IgD-negative memory B cell (primary cell): ENCODE results near the gene ITFG2. TPM values are rescaled to one million over a fixed set of nuclear protein-coding genes. Genes with fewer than 3 reads are reported as not detected.
"Not testable (repeated sequence)": the region's sequence is repeated elsewhere in the genome, so short reads cannot be mapped to it uniquely, and the experiment has no call there.

Source experiments
- H3K27ac Mint-ChIP-seq, 3 donors: one replicate each; pipeline ENCODE4 v1.8.0; 2020 to 2022; ENCODE audit warnings: mild to moderate bottlenecking in 3 of 3, mixed read lengths in 3 of 3, moderate library complexity in 1 of 3
- H3K27me3 Mint-ChIP-seq: one replicate; pipeline ENCODE4 v1.8.0; 2021; ENCODE audit warnings: mixed read lengths
- H3K36me3 Mint-ChIP-seq: one replicate; pipeline ENCODE4 v1.8.0; 2020; ENCODE audit warnings: mild to moderate bottlenecking, mixed read lengths
- H3K4me1 Mint-ChIP-seq, 3 donors: one replicate each; pipeline ENCODE4 v1.8.0; 2020 to 2022; ENCODE audit warnings: mixed read lengths in 3 of 3, mild to moderate bottlenecking in 1 of 3
- H3K4me3 Mint-ChIP-seq, 4 donors: one replicate each; pipeline ENCODE4 v1.8.0; 2020 to 2022; ENCODE audit warnings: mild to moderate bottlenecking in 4 of 4, mixed read lengths in 4 of 4, moderate library complexity in 3 of 4
- H3K9me3 Mint-ChIP-seq, 3 donors: one replicate each; pipeline ENCODE4 v1.8.0; 2020 to 2021; ENCODE audit warnings: mixed read lengths in 3 of 3, mild to moderate bottlenecking in 1 of 3
- polyA plus RNA-seq: library from polyadenylated mRNA; unstranded; fragments of 300-500 nt; fragmentation: Illumina TruSeq; gene quantifications from one replicate; pipeline ENCODE4 v1.2.3, GENCODE V29; 2021

ITFG2 gene
- polyA plus RNA-seq, 1 donor from 2014 or later, result 57.9 TPM

DNA sequence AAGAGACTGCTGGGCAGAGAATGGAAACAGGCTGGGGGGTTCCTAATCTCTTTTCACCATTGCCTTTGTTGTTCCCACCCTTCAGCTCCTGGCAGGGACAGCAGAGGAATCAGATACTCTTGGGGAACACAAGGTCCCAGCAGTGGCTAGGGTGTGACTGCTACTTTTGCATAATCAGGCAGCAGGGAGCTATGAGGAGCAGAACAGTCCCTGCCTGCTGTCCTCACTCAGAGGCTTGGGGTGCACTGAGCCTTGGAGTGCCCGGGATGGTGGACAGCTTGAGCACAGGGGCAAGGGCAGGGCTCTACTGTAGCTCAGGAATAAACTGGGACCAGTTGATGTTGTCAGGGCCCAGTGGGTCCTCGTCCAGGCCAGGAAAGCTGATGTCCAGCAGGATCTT is 45.9 kb downstream of the ITFG2 start:
- no peak overlapping the region for H3K27ac Mint-ChIP-seq
- no peaks in the 10 kb centered on the region for H3K27me3 Mint-ChIP-seq
- H3K36me3 Mint-ChIP-seq, result peaks cover 4% of the 10 kb centered on the region
- H3K9me3 Mint-ChIP-seq, result no peaks in the 10 kb centered on the region
- H3K4me1 Mint-ChIP-seq, result peaks cover 0 to 3% (median 0%) of the 10 kb centered on the region in 3 donors
- no peak overlapping the region for H3K4me3 Mint-ChIP-seq

DNA sequence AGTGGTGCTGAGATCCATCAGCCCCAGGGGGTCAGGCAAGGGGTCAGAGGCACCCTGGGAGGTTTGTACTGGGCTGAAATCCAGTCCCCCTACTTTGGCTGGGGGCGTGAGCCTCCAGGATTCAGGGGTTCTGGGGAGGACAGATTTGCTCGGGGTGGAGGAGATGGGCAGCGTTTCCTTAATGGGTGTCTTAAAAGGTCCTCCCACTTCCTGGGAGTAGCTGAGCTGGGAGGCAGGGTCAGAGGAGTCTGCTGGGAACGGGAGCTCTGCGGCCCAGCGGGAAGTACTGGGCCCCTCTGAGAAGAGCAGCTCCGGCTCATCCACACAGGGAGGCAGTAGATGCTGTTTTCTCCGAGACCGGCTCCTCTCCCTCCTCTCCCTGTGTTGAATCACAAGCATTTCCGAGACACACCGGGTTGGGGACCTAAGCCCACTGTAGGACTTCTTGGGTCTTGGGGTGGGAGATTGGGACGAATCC is 46.5 kb downstream of the ITFG2 start:
- Mint-ChIP-seq H3K4me3 (no peak overlapping the region), H3K27ac (no peak overlapping the region), H3K36me3 (peaks cover 4% of the 10 kb centered on the region), H3K27me3 (no peaks in the 10 kb centered on the region), H3K9me3 (no peaks in the 10 kb centered on the region), H3K4me1 (no peaks in the 10 kb centered on the region)

DNA sequence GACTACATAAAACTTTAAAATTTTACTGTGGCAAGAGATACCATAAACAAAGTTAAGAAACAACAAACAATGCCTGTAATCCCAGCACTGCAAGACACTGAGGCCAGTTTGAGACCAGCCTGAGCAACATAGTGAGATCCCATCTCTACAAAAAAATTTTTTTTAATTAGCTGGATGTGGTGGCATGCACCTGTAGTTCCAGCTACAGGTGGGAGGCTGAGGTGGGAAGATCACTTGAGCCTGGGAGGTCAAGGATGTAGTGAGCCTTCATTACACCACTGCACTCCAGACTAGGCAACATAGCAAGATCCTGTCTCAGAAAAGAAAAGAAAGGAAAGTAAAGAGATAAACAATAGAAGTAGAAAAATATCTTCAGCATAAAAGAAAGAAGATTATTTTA is 47.7 kb downstream of the ITFG2 start:
- Mint-ChIP-seq H3K9me3 (no peaks in the 10 kb centered on the region), H3K4me1 (no peaks in the 10 kb centered on the region), H3K27ac (no peak overlapping the region), H3K36me3 (peaks cover 4% of the 10 kb centered on the region), H3K27me3 (no peaks in the 10 kb centered on the region), H3K4me3 (no peak overlapping the region)

DNA sequence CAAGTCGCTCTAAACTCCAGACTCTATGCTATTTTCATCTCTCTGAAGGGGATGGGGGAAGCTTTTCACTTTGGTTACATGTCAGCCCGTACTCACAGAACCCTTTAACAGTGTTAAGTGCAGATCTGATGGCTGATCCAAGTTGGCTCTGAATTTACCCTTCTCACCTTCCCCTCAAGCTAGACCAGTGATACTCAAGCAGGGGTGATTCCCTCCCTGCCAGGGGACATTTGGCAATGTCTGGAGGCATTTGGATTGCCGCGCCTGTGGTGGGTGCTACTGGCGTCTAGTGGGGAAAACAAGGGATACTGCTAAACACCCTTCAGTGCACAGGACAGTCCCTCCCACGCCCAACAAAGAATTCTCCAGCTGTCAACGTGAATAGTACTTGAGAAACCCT is 50.4 kb downstream of the ITFG2 start:
- no peaks in the 10 kb centered on the region for H3K4me1 Mint-ChIP-seq
- no peak overlapping the region for H3K27ac Mint-ChIP-seq
- H3K36me3 Mint-ChIP-seq, result no peaks in the 10 kb centered on the region
- no peak overlapping the region for H3K4me3 Mint-ChIP-seq
- no peaks in the 10 kb centered on the region for H3K27me3 Mint-ChIP-seq
- peaks cover 0 to 1% (median 0%) of the 10 kb centered on the region in 3 donors for H3K9me3 Mint-ChIP-seq

DNA sequence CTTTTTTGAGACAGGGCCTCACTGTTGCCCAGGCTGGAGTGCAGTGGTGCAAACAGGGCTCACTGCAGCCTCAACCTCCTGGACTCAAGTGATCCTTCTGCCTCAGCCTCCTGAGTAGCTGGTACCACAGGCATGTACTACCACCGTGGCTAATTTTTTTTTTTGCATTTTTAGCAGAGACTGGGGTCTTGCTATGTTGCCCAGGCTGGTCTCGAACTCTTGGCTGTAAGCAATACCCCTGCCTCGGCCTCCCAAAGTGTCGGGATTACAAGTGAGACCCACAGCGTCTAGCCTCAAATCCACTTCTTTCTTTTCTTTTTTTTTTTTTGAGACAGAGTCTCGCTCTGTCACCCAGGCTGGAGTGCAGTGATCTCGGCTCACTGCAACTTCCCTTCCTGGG is 50.9 kb downstream of the ITFG2 start:
- H3K9me3 Mint-ChIP-seq, H3K27me3 Mint-ChIP-seq, H3K4me1 Mint-ChIP-seq, H3K4me3 Mint-ChIP-seq, H3K36me3 Mint-ChIP-seq, H3K27ac Mint-ChIP-seq: not testable (repeated sequence)

DNA sequence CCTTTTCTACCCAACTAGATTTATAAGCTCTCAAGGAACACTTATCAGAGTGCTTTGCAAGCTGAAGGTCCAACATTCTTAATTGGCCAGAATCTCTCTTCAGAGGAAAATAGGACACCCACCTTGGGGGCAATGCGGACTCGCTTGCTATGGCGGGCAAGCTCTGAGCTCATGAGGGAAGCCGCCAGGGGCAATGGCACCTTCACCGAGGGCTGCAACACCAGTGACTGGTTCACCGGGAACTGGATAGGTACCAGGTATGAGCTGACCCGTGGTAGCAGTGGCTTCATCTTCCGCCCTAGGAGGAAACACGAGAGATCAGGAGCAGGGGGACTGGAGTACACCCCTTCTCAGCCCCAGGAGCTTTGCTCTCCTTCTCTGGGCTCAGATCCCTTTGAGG is 51.7 kb downstream of the ITFG2 start:
- Mint-ChIP-seq H3K9me3 (peaks cover 0 to 1% (median 0%) of the 10 kb centered on the region in 3 donors), H3K27me3 (no peaks in the 10 kb centered on the region), H3K4me3 (no peak overlapping the region), H3K27ac (no peak overlapping the region), H3K36me3 (no peaks in the 10 kb centered on the region), H3K4me1 (no peaks in the 10 kb centered on the region)

DNA sequence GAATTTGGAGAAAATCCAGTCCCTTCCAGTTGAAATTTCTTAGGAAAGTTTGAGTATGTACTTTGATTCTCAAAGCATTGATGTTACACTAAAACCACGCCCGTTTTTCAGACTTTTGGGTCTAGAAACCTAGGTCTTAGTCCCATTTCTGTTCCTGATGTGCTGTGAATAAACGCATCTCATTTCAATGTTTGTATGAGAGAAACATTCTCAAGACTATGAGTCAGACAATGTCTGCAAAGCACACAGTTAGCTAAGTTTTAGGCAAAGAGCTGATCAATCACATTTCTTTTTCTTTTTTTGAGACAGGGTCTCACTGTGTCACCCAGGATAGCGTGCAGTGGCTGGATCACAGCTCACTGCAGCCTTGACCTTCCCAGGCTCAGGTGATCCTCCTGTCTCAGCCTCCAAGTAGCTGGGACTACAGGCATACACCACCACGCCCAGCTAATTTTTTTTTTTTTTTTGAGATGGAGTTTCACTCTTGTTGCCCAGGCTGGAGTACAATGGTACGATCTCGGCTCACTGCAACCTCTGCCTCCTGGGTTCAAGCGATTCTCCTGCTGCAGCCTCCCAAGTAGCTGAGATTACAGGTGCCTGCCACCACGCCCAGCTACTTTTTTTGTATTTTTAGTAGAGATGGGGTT is 56.6 kb downstream of the ITFG2 start:
- not testable (repeated sequence) for H3K36me3 Mint-ChIP-seq, H3K27ac Mint-ChIP-seq, H3K4me1 Mint-ChIP-seq, H3K9me3 Mint-ChIP-seq, H3K27me3 Mint-ChIP-seq, H3K4me3 Mint-ChIP-seq

Other genes with a start within 250 kb of the ITFG2 start
- gene FKBP4, start 17.7 kb upstream of the ITFG2 start, polyA plus RNA-seq, result 31.9 TPM
- gene NRIP2, start 22.4 kb downstream of the ITFG2 start, polyA plus RNA-seq, result 1.7 TPM
- not detected for gene TEX52, start 44.4 kb downstream of the ITFG2 start, polyA plus RNA-seq
- gene FOXM1, start 64.5 kb downstream of the ITFG2 start, polyA plus RNA-seq, result 0.88 TPM
- 48.4 TPM for gene RHNO1, start 64.6 kb downstream of the ITFG2 start, polyA plus RNA-seq
- 10.0 TPM for gene TULP3, start 78.2 kb downstream of the ITFG2 start, polyA plus RNA-seq
- not detected for gene TEAD4, start 146.7 kb downstream of the ITFG2 start, polyA plus RNA-seq